Activated naive CD8-positive, alpha-beta T cell treated with anti-CD3 and anti-CD28 coated beads for 36 hours (primary cell): ENCODE data around the gene PDLIM1. TPM values are rescaled to one million over a fixed set of nuclear protein-coding genes. Genes with fewer than 3 reads are reported as not detected.
A peak's percentile ranks its signal among the peaks of the same experiment; 100 is the strongest.
"Not testable (repeated sequence)": the region's sequence is repeated elsewhere in the genome, so short reads cannot be mapped to it uniquely, and the experiment has no call there.

Experiments
- DNase-seq: peaks from one replicate; pipeline ENCODE4 v3.0.0; 2021
- H3K27ac Mint-ChIP-seq: one replicate; pipeline ENCODE4 v1.8.0; 2022; ENCODE audit warnings: mild to moderate bottlenecking, moderate library complexity, mixed read lengths
- H3K27me3 Mint-ChIP-seq: one replicate; pipeline ENCODE4 v1.8.0; 2022; ENCODE audit warnings: mild to moderate bottlenecking, mixed read lengths
- H3K36me3 Mint-ChIP-seq: one replicate; pipeline ENCODE4 v1.8.0; 2021; ENCODE audit warnings: mild to moderate bottlenecking, mixed read lengths
- H3K4me1 Mint-ChIP-seq: one replicate; pipeline ENCODE4 v1.8.0; 2021; ENCODE audit warnings: mixed read lengths
- H3K4me3 Mint-ChIP-seq: one replicate; pipeline ENCODE4 v1.8.0; 2022; ENCODE audit warnings: mild to moderate bottlenecking, moderate library complexity, mixed read lengths
- H3K9me3 Mint-ChIP-seq: one replicate; pipeline ENCODE4 v1.8.0; 2022; ENCODE audit warnings: mixed read lengths
- total RNA-seq, 2 experiments: library from RNA; stranded (reverse); gene quantifications; one replicate each; pipeline ENCODE4 v1.2.3, GENCODE V29; 2021

PDLIM1 gene
- total RNA-seq, 2 experiments from 2014 or later, result 0.70 to 1.6 TPM

DNA sequence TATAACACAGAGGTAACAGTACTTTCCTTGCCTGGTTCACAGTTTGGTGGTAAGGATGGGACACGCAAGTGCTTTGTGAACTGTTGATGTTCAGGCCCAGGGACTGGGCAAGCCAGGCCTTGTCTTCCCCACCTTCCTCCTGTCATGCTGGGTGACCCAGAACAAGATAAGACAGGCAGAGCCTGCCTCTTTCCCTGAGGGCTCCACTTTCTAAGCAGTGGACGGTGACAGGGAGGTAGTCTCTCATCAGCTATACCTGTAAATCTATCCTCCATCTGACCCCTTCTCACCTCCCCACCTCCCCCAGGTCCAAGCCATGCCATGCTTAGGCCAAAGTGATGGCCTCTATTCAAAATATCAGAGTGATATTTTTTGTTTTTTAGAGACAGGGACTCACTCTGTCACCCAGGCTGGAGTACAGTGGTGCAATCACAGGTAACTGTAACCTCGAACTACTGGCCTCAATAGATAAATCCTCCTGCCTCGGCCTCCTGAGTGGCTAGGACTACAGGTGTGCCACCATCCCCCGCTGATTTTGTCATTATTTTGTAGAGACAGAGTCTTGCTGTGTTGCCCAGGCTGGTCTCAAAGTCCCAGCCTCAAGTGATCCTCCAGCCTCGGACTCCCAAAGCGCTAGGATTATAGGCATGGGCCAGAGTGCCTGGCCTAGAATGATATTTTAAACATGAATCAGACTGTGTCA lies 42.8 kb downstream of the PDLIM1 start:
- H3K4me1 Mint-ChIP-seq, result peaks cover 5% of the 10 kb centered on the region
- no peak overlapping the region for H3K27ac Mint-ChIP-seq
- H3K9me3 Mint-ChIP-seq, result no peaks in the 10 kb centered on the region
- no peaks in the 10 kb centered on the region for H3K36me3 Mint-ChIP-seq
- peaks cover 10% of the 10 kb centered on the region for H3K27me3 Mint-ChIP-seq
- no peak for DNase-seq
- H3K4me3 Mint-ChIP-seq, result no peak overlapping the region

DNA sequence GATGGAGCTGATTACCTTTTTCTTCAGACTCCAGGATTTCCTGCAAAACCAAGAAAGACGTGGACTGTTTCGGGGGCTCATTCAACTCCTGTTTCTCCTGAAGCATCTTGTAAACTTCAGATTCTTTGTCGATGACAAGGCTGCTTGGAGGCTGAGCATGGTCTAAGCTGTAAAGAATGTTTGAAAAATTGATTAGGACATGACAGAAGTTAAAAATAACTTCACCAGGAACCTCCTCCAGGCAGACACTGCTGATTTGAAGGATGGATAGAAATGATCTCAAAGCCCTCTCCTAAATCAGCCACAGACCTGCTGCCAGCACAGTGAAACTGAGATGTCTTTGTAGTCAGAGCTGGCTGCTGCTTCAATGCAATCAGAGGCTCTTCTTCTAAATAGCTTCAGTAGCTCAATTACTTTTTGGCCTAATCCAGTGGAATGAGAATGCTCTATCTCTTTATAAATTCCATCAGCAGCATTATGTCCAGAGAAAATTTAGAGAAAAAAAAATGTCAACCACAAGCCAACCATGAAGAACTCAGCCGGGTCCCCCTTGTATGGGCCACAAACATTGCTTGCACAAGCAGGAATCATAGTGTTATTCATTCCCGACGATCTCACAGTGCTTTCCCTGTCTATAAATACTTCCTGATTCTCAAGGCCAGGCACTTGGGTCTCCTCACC lies 43.5 kb downstream of the PDLIM1 start:
- Mint-ChIP-seq H3K4me1 (peaks cover 5% of the 10 kb centered on the region), H3K27ac (no peak overlapping the region), H3K36me3 (no peaks in the 10 kb centered on the region), H3K9me3 (no peaks in the 10 kb centered on the region), H3K27me3 (peaks cover 5% of the 10 kb centered on the region), H3K4me3 (no peak overlapping the region)
- no peak for DNase-seq

DNA sequence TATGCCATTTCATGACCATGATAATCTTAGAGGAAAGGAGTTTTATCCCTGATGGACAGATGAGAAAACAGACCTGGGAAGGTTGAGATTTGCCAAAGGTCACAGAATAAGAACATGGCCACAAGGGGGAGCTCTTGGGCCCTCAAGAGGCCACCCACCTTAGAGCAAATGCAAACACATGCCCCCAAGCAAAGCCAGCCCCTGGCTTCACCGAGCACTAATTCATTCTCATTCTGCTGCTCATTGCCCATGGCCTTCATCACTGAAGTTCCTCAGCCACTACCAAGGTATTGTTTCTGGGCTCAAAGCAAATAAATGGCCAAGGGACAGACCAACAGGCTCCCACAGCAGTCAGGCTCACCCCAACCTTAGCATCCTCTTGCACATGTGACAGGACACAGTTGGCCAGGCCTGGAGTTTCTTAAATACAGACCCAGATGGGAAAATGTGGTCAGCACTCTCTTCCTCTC lies 44.2 kb downstream of the PDLIM1 start:
- peaks cover 5% of the 10 kb centered on the region for H3K4me1 Mint-ChIP-seq
- no peaks in the 10 kb centered on the region for H3K36me3 Mint-ChIP-seq
- peaks cover 2% of the 10 kb centered on the region for H3K27me3 Mint-ChIP-seq
- H3K4me3 Mint-ChIP-seq, result no peak overlapping the region
- no peak overlapping the region for H3K27ac Mint-ChIP-seq
- DNase-seq, result peak; percentile 56
- H3K9me3 Mint-ChIP-seq, result no peaks in the 10 kb centered on the region

DNA sequence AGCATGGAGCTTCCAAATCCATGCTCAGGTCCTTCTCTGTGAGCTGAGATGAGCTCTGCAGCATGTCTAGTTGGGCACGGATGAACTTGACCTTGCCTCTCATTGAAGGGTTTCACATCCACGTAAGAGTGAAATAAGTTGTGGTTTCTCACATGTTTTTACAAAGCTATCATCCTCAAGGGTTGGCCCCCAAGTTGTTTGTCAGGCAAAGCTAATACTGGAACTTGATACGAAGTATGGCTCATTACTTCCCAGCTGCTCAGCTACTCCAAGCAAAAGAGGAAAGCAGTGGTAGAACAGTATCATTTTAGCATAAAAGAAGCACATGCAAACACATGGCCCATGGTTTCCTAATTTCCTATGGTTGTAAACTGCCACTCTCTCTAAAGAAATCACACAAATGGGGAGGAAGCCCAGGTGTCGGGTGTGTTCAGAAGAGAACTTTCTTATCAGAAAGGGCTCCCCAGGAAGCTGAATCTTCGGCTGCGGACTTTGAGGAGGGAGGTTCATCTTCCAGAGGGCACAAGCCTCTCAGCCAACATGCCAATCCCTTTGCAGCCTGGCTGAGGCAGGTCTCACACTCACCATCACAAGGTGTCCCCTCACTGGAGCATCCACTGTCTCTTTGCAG lies 45.3 kb downstream of the PDLIM1 start:
- Mint-ChIP-seq H3K27ac (no peak overlapping the region), H3K4me3 (no peak overlapping the region), H3K36me3 (no peaks in the 10 kb centered on the region), H3K27me3 (no peaks in the 10 kb centered on the region), H3K4me1 (peaks cover 5% of the 10 kb centered on the region), H3K9me3 (no peaks in the 10 kb centered on the region)
- no peak for DNase-seq

DNA sequence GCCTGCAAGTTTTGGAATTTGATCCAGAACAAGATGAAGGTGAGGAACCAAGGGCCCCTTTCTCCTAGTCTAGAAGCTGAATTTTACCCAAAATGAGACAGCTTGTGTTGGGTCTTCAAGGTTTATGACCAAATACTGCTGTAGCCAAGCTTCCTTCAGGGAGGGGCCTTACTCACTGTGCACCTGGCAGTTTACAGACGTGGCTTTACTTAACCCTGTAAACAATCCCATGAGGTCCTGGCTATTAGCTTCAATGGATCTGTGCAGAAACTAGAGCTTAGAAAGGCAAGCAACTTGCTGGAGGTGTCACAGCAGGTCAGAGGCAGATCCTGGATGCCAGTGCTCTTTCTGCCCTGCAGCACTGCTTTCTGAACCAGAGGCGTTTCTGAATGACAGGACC lies 46.7 kb downstream of the PDLIM1 start:
- Mint-ChIP-seq H3K27ac (no peak overlapping the region), H3K4me3 (no peak overlapping the region), H3K36me3 (no peaks in the 10 kb centered on the region), H3K4me1 (peaks cover 5% of the 10 kb centered on the region), H3K9me3 (no peaks in the 10 kb centered on the region), H3K27me3 (no peaks in the 10 kb centered on the region)
- DNase-seq, result no peak

DNA sequence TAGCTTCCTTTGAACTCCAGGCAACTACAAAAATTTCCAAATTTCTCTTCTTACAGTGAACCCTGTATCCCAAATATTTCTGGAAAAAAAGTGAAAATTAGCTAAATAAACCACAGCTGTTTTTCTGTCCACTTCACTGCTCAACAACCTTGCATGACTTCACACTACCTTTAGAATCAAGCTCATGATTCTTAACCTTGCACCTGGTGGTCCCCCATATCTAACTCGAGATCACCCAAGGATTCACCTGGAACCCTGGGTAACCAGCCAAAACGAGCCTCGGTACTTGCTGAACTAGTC lies 47.5 kb downstream of the PDLIM1 start:
- Mint-ChIP-seq H3K27ac (no peak overlapping the region), H3K27me3 (no peaks in the 10 kb centered on the region), H3K4me3 (no peak overlapping the region), H3K36me3 (no peaks in the 10 kb centered on the region), H3K4me1 (peaks cover 5% of the 10 kb centered on the region), H3K9me3 (no peaks in the 10 kb centered on the region)
- no peak for DNase-seq

DNA sequence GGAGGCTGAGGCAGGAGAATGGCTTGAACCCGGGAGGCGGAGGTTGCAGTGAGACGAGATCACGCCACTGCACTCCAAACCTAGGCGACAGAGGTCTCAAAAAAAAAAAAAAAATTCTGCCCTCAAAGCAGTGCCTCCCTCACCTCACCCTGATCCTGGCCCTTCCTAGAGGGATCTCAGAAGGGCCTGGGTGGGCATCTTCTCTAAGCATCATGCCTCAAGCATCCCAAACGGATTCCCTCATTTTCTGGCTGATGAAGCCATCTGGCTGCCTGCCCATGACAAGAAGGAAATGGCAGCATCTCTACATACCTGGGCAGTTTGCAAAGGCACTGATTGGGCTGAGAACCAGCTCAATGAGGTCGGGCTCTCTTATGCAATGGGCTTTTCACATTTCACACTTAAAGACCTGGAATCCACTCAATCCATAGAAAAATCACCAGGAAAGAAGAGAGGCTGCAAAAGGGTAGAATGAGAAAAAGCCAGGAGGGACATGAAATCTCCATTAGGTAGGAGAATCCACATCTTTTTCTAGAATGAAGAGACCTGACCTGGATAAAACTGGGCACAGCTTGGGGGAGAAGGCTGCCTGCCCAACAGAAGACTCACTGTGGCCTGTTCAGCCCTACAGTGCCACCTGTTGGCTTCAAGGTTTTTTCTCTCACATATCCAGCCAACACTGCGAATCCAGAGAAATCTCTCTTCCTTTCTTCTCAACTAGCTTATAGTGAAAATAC lies 48.1 kb downstream of the PDLIM1 start:
- peak; percentile 28 for DNase-seq
- Mint-ChIP-seq H3K9me3 (no peaks in the 10 kb centered on the region), H3K4me1 (peaks cover 5% of the 10 kb centered on the region), H3K27me3 (no peaks in the 10 kb centered on the region), H3K27ac (no peak overlapping the region), H3K36me3 (no peaks in the 10 kb centered on the region), H3K4me3 (no peak overlapping the region)

DNA sequence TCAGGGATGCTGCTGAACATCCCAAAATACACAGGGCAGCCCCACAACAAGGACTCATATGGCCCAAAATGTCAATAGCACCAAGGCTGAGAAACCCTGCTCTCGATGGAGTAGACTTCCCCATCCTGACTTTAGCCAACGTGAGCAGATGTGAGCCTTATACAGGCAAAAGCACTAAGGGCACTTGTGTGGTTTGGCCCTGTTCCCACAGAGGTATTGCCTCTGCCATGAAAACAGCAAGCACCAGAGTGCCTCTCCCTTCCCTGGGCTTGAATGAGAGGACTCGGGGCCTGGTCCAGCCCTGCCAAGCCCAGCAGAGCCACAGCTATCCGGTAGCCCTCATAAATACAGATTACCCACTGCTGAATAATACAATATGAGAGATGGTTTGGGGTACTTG lies 49.3 kb downstream of the PDLIM1 start:
- Mint-ChIP-seq H3K4me1 (peaks cover 13% of the 10 kb centered on the region), H3K27ac (no peak overlapping the region), H3K4me3 (no peak overlapping the region), H3K9me3 (no peaks in the 10 kb centered on the region), H3K27me3 (no peaks in the 10 kb centered on the region), H3K36me3 (no peaks in the 10 kb centered on the region)
- DNase-seq, result no peak

DNA sequence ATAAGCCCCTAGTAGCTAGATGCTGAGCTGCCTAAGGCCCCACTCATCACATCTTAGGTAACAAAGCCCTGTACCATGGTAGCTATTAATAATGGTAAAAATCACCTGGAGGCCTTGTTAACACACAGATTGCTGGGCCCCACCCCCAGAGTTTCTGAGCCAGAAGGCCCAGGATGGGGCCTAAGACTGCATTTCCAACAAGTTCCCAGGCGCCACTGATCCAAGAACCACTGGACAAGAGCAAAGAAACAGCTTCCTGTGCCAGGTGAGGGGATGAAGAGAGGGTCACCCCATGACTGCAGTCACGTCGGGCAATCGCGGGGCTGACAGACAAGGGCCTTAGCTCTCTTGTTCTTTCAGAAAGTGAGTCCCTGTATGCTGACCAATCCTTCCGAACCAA lies 50.0 kb downstream of the PDLIM1 start:
- peaks cover 17% of the 10 kb centered on the region for H3K4me1 Mint-ChIP-seq
- no peaks in the 10 kb centered on the region for H3K27me3 Mint-ChIP-seq
- no peak overlapping the region for H3K27ac Mint-ChIP-seq
- no peaks in the 10 kb centered on the region for H3K9me3 Mint-ChIP-seq
- H3K4me3 Mint-ChIP-seq, result no peak overlapping the region
- DNase-seq, result no peak
- H3K36me3 Mint-ChIP-seq, result no peaks in the 10 kb centered on the region

DNA sequence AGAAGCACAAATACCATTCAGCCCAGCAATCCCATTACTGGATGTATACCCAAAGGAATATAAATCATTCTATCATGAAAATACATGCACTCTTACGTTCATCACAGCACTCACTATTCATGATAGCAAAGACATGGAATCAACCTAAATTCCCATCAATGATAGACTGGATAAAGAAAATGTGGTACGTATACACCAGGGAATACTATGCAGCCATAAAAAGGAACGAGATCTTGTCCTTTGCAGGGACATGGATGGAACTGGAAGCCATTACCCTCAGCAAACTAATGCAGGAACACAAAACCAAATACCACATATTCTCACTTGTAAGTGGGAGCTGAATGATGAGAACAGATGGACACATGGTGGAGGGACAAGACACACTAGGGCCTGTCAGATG lies 50.7 kb downstream of the PDLIM1 start:
- H3K4me3 Mint-ChIP-seq, H3K9me3 Mint-ChIP-seq, DNase-seq, H3K27me3 Mint-ChIP-seq, H3K36me3 Mint-ChIP-seq, H3K27ac Mint-ChIP-seq: not testable (repeated sequence)
- H3K4me1 Mint-ChIP-seq, result peaks cover 21% of the 10 kb centered on the region

DNA sequence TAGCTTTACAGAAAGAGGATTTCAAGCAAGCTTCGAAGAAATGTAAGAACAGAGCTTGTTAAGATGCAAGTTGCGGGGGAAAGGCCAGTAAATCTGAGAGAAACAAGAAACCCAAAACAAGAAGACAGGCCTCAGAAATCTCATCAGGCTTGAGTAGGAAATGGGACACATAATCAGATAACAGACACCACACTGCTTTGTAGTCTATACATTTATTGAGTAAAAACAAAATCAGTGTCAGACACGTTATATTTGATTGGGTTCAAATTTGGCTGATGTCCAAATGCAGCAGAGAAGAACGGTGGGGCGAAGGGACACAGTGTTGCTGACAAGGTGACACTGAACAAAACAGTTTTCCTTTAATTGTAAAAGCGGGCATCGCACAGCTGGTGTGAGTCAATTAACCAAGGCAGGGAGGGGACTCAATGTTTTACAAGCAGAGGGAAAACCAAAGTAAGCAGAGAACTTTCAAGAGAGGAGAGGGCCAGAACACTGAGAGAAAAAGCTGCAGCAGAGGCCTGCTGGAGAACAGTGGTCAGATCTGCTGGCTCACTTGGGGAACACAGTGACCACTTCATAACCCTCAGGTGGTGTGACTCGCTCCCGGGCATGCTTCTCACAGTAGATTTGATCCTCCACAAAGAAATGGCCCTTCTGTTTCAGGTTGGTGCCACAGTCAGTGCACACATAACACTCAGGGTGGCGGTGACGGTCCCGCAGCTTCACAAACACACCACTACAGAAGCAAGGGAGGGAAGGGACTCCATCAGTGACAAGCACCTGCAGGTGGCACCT lies 53.2 kb downstream of the PDLIM1 start:
- H3K4me1 Mint-ChIP-seq, result peaks cover 23% of the 10 kb centered on the region
- no peaks in the 10 kb centered on the region for H3K27me3 Mint-ChIP-seq
- no peaks in the 10 kb centered on the region for H3K9me3 Mint-ChIP-seq
- DNase-seq, result no peak
- peak overlapping the region; percentile 65 for H3K27ac Mint-ChIP-seq
- H3K4me3 Mint-ChIP-seq, result no peak overlapping the region
- H3K36me3 Mint-ChIP-seq, result no peaks in the 10 kb centered on the region

DNA sequence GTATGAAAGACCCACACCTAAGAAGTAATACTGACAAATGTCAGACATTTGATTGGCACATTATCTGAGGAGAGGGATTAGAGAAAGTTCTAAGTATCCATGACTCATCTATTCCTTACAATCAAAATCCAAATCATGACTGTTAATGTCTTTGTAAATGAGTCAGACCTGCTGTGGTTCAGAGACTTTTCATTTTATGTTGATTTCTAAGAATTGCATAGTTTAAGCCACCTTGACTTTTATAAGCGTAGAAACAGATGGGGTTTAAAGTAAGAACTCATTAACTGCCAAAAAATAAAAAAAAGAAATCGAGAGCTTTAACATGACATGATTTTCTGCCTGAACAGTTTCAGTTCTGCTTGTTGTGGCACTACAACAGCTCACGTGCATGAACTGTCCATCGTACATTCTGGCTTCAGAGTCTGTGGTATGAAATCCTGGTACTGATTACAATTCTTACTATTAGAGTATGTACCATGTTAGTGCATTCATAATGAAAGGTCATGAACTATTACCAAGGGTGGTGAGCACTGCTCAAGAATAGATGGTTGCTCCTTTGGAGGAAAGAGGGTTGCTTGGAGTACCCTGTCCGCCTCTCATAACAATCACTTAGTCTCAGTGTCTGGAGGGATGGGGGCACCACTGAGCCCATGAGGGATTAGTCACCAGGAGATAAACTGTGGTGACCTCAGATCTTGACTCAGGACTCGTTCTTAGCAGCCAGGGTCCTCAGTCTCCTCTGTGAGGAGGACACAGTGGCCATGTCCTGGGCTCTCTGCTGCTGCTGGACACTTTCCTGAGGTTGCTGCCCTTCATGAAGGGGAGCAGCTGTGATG lies 54.5 kb downstream of the PDLIM1 start:
- H3K27me3 Mint-ChIP-seq, result peaks cover 2% of the 10 kb centered on the region
- peak overlapping the region; percentile 29 for H3K4me3 Mint-ChIP-seq
- peak; percentile 33 for DNase-seq

DNA sequence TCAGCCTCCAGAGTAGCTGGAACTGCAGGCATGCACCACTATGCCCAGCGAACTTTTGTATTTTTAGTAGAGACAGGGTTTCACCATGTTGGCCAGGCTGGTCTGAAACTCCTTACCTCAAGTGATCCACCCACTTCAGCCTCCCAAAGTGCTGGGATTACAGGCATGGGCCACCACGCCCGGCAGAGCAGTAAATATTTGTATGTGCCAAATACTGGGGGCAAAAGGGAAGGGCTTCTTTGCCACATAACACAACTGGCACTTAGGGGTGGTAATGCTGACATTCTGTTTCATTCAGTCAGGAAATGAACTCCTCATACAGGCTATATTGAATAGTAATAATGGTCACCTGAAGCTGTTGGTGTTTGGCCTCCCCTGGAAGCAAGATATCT lies 55.1 kb downstream of the PDLIM1 start:
- Mint-ChIP-seq H3K4me1 (peaks cover 29% of the 10 kb centered on the region), H3K9me3 (peaks cover 7% of the 10 kb centered on the region), H3K27ac (peak overlapping the region; percentile 93), H3K4me3 (no peak overlapping the region), H3K36me3 (peaks cover 6% of the 10 kb centered on the region), H3K27me3 (peaks cover 8% of the 10 kb centered on the region)
- DNase-seq, result no peak

More for the DNA sequence above, 54.5 kb downstream of the PDLIM1 start:
- Mint-ChIP-seq H3K4me1 (peaks cover 25% of the 10 kb centered on the region), H3K27ac (peak overlapping the region; percentile 93), H3K9me3 (peaks cover 3% of the 10 kb centered on the region), H3K36me3 (no peaks in the 10 kb centered on the region)

DNA sequence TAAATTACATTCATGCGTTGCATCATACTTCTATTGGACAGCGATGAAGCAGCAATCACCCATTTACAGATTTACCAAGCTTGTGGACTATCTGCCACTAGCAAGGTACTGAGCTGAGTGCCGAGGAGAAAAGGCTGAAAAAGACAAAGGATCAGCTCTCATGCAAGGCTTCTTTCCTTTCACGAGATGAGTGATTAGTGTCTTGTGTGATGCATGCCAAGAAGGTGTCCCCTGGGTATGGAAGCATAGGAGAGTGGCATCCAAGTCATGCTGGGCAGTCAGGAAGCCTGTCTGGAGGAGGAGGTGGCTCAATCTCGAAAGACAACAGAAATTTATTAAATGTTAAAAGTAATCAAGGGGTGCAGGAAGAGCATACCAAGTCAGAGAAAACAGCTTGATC lies 55.9 kb downstream of the PDLIM1 start:
- Mint-ChIP-seq H3K36me3 (peaks cover 13% of the 10 kb centered on the region), H3K27ac (peak overlapping the region; percentile 11), H3K27me3 (peaks cover 14% of the 10 kb centered on the region), H3K9me3 (peaks cover 9% of the 10 kb centered on the region), H3K4me3 (no peak overlapping the region), H3K4me1 (peaks cover 32% of the 10 kb centered on the region)
- no peak for DNase-seq
